CD4-positive, alpha-beta memory T cell (primary cell): ENCODE results near the gene PCBP3. TPM values are rescaled to one million over a fixed set of nuclear protein-coding genes. Genes with fewer than 3 reads are reported as not detected.
A peak's percentile ranks its signal among the peaks of the same experiment; 100 is the strongest.

Source experiments
- CTCF ChIA-PET: fragments of 350-600 bp; sonication (Branson Sonifier 250); formaldehyde crosslinking; loops from one replicate; lab custom pipeline; 2021; ENCODE audit warnings: inconsistent platforms; ENCODE audit not compliant: partially characterized antibody; lab: Charles Lee
- POLR2A ChIA-PET: fragments of 350-600 bp; sonication (Branson Sonifier 250); formaldehyde crosslinking; loops from one replicate; lab custom pipeline; 2021; ENCODE audit not compliant: partially characterized antibody; lab: Charles Lee
- DNase-seq, 5 donors: peaks; one replicate each; pipeline versions ENCODE4 v3.0.0 to v3.0.0-alpha.2; 2020 to 2022; ENCODE audit warnings: mixed read lengths in 1 of 5
- H3K27ac ChIP-seq: one replicate; pipeline ENCODE4 v1.7.0; 2013; ENCODE audit warnings: low read depth, low read length
- H3K27me3 ChIP-seq: 2 replicates; pipeline ENCODE4 v1.7.0; 2013; ENCODE audit warnings: mild to moderate bottlenecking, low read length, moderate library complexity; ENCODE audit not compliant: insufficient read depth
- H3K36me3 ChIP-seq: 2 replicates; pipeline ENCODE4 v1.7.0; 2013; ENCODE audit warnings: mild to moderate bottlenecking, low read length, moderate library complexity; ENCODE audit not compliant: insufficient read depth
- H3K4me1 ChIP-seq: 2 replicates; pipeline ENCODE4 v1.7.0; 2013; ENCODE audit warnings: mild to moderate bottlenecking, low read length, moderate library complexity; ENCODE audit not compliant: insufficient read depth
- H3K4me3 ChIP-seq, 2 donors: one replicate each; pipeline ENCODE4 v1.7.0; 2013; ENCODE audit warnings: low read length in 2 of 2, mild to moderate bottlenecking in 1 of 2
- H3K9me3 ChIP-seq, 2 donors: one replicate each; pipeline ENCODE4 v1.7.0; 2013; ENCODE audit warnings: low read length in 2 of 2, control low read depth in 1 of 2; ENCODE audit not compliant: control insufficient read depth in 1 of 2
- H3K27ac Mint-ChIP-seq, 7 donors: one replicate each; pipeline ENCODE4 v1.8.0; 2020 to 2021; ENCODE audit warnings: mixed read lengths in 7 of 7, mild to moderate bottlenecking in 6 of 7, inconsistent platforms in 3 of 7, moderate library complexity in 3 of 7
- H3K27me3 Mint-ChIP-seq, 2 donors: one replicate each; pipeline ENCODE4 v1.8.0; 2020 to 2021; ENCODE audit warnings: mixed read lengths in 2 of 2
- H3K36me3 Mint-ChIP-seq, 2 donors: one replicate each; pipeline ENCODE4 v1.8.0; 2020 to 2021; ENCODE audit warnings: mixed read lengths in 2 of 2, inconsistent platforms in 1 of 2, mild to moderate bottlenecking in 1 of 2
- H3K4me1 Mint-ChIP-seq, 4 donors: one replicate each; pipeline ENCODE4 v1.8.0; 2020 to 2021; ENCODE audit warnings: mixed read lengths in 4 of 4, mild to moderate bottlenecking in 1 of 4
- H3K4me3 Mint-ChIP-seq, 8 donors: one replicate each; pipeline ENCODE4 v1.8.0; 2020 to 2021; ENCODE audit warnings: mixed read lengths in 8 of 8, mild to moderate bottlenecking in 7 of 8, moderate library complexity in 6 of 8, inconsistent platforms in 3 of 8
- H3K9me3 Mint-ChIP-seq, 8 donors: one replicate each; pipeline ENCODE4 v1.8.0; 2020 to 2021; ENCODE audit warnings: mixed read lengths in 8 of 8, mild to moderate bottlenecking in 5 of 8, inconsistent platforms in 3 of 8, moderate library complexity in 1 of 8
- intact Hi-C: fragments of 100-400 bp; cut with micrococcal nuclease; formaldehyde crosslinking; loops from one replicate; pipeline ENCODE4 v1.15.1; 2023
- polyA plus RNA-seq, 2 donors: library from polyadenylated mRNA; unstranded; fragments of 300-500 nt; fragmentation: Illumina TruSeq; gene quantifications; one replicate each; pipeline ENCODE4 v1.2.3, GENCODE V29; 2021
- total RNA-seq, 2 experiments: library from RNA; stranded (reverse); gene quantifications; one replicate each; pipeline ENCODE4 v1.2.3, GENCODE V29; 2021

PCBP3 gene
- total and polyA plus RNA-seq, 4 experiments from 2014 or later: 0.36 to 1.6 (median 1.0) TPM

DNA sequence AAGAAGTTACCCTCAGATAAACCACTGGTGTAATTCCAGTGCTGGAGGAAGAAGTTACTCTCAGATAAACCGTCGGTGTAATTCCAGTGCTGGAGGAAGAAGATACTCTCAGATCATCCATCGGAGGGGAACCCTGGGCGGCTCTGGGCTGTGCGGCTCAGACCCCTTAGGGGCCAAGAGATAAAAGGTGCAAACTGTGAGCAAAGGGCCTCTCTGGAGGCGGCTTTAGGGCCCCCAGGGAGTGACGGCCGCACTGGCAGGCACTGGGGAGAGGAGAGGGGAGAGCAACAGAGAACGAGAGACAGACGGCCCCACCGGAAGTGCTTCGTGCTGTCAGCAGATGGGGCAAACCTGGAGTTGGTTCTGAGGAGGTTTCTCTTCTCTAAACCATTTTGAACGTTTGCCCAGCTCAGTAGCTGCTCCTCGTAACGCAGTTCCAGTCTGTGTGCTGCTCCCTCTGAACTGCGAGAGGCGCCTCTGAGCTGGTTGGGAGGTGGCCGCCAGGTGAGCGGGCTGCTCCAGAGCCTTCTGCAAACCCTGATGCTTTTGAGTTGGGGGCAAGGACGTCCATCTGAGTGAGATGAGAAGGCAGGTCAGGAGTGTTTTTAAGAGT, 275.4 kb downstream of the PCBP3 start:
- H3K4me3 ChIP-seq: no peak overlapping the region
- CTCF ChIA-PET: no interaction called here
- H3K27ac ChIP-seq: no peak overlapping the region
- H3K27me3 Mint-ChIP-seq: no peaks in the 10 kb centered on the region
- no peak overlapping the region for H3K4me3 Mint-ChIP-seq
- POLR2A ChIA-PET: no interaction called here
- no peaks in the 10 kb centered on the region for H3K27me3 ChIP-seq
- no peaks in the 10 kb centered on the region for H3K36me3 ChIP-seq
- peaks cover 25% of the 10 kb centered on the region for H3K4me1 ChIP-seq
- DNase-seq: no peak
- H3K27ac Mint-ChIP-seq: no peak overlapping the region
- H3K9me3 Mint-ChIP-seq: no peaks in the 10 kb centered on the region
- H3K36me3 Mint-ChIP-seq: no peaks in the 10 kb centered on the region
- intact Hi-C loops: no loop called here
- H3K4me1 Mint-ChIP-seq: peaks cover 9 to 36% (median 24%) of the 10 kb centered on the region in 4 donors
- H3K9me3 ChIP-seq: no peaks in the 10 kb centered on the region

GRCh38 chr21:45919593-45919992, 276.1 kb downstream of the PCBP3 start:
- Mint-ChIP-seq H3K4me1 (peaks cover 9 to 34% (median 23%) of the 10 kb centered on the region in 4 donors), H3K9me3 (no peaks in the 10 kb centered on the region), H3K36me3 (no peaks in the 10 kb centered on the region), H3K4me3 (no peak overlapping the region), H3K27me3 (no peaks in the 10 kb centered on the region), H3K27ac (peak overlapping the region in 1 of 7 donors; percentile 64)
- H3K4me1 ChIP-seq: peaks cover 25% of the 10 kb centered on the region
- no peak for DNase-seq
- H3K36me3 ChIP-seq: no peaks in the 10 kb centered on the region
- ChIA-PET POLR2A (no interaction called here), CTCF (no interaction called here)
- intact Hi-C loops: no loop called here
- H3K27me3 ChIP-seq: no peaks in the 10 kb centered on the region
- H3K9me3 ChIP-seq: no peaks in the 10 kb centered on the region
- H3K27ac ChIP-seq: no peak overlapping the region
- H3K4me3 ChIP-seq: no peak overlapping the region

- Histone ChIP-seq H3K36me3 (no peaks in the 10 kb centered on the region), H3K27me3 (no peaks in the 10 kb centered on the region), H3K4me3 (no peak overlapping the region), H3K27ac (no peak overlapping the region), H3K9me3 (no peaks in the 10 kb centered on the region), H3K4me1 (peaks cover 15% of the 10 kb centered on the region)
- no peaks in the 10 kb centered on the region for H3K36me3 Mint-ChIP-seq
- no peak overlapping the region for H3K4me3 Mint-ChIP-seq
- ChIA-PET POLR2A (no interaction called here), CTCF (interaction anchor here (1.2 to 2.5 kb wide), 2 partner anchors 32 to 40 kb away, joined by 6 to 14 read pairs; no protein-coding TSS in a partner anchor)
- no peak for DNase-seq
- no peaks in the 10 kb centered on the region for H3K9me3 Mint-ChIP-seq
- intact Hi-C loops: loop anchor here (10.0 kb wide), 1 partner anchor 446 kb away; no protein-coding TSS in a partner anchor
- peaks cover 7 to 26% (median 13%) of the 10 kb centered on the region in 4 donors for H3K4me1 Mint-ChIP-seq
- no peak overlapping the region for H3K27ac Mint-ChIP-seq
- H3K27me3 Mint-ChIP-seq: no peaks in the 10 kb centered on the region
These were observed 277.5 kb downstream of the PCBP3 start for GRCh38 chr21:45920824-45921600.

DNA sequence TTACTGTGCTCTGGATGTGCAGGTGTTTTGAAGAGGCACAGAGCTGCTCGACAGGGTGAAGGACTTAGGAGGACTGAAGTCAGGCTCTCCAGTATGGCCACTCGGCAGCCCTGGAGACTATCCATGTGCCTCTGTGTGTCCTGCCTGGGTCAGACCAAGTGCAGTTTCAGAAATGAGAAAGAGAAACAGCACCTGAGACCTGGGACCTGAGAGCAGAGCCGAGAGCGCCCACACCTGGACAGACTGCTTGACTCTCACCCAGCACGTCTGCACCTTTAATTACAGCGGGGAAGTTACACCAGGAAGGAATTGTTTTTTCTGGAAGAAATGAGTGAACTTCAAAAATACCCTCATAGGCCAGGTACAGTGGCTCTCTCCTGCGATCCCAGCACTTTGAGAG, 278.4 kb downstream of the PCBP3 start:
- Mint-ChIP-seq H3K27me3 (no peaks in the 10 kb centered on the region), H3K4me3 (no peak overlapping the region), H3K27ac (no peak overlapping the region), H3K4me1 (peaks cover 6 to 26% (median 12%) of the 10 kb centered on the region in 4 donors), H3K9me3 (peaks cover 0 to 2% (median 0%) of the 10 kb centered on the region in 8 donors), H3K36me3 (no peaks in the 10 kb centered on the region)
- Histone ChIP-seq H3K27ac (no peak overlapping the region), H3K27me3 (no peaks in the 10 kb centered on the region), H3K4me3 (no peak overlapping the region), H3K36me3 (no peaks in the 10 kb centered on the region), H3K9me3 (no peaks in the 10 kb centered on the region), H3K4me1 (peaks cover 9% of the 10 kb centered on the region)
- DNase-seq: no peak
- intact Hi-C loops: loop anchor here (10.0 kb wide), 1 partner anchor 447 kb away; no protein-coding TSS in a partner anchor
- ChIA-PET POLR2A (no interaction called here), CTCF (interaction anchor here (1.2 to 2.5 kb wide), 6 partner anchors 15 to 75 kb away, joined by 3 to 14 read pairs (median 5); no protein-coding TSS in a partner anchor)

- Mint-ChIP-seq H3K4me1 (peaks cover 5 to 19% (median 9%) of the 10 kb centered on the region in 4 donors), H3K4me3 (no peak overlapping the region), H3K9me3 (peaks cover 0 to 2% (median 0%) of the 10 kb centered on the region in 8 donors), H3K27me3 (no peaks in the 10 kb centered on the region), H3K36me3 (no peaks in the 10 kb centered on the region), H3K27ac (no peak overlapping the region)
- Histone ChIP-seq H3K4me3 (no peak overlapping the region), H3K27ac (no peak overlapping the region), H3K27me3 (no peaks in the 10 kb centered on the region), H3K36me3 (no peaks in the 10 kb centered on the region), H3K9me3 (no peaks in the 10 kb centered on the region), H3K4me1 (peaks cover 9% of the 10 kb centered on the region)
- POLR2A ChIA-PET: no interaction called here
- intact Hi-C loops: loop anchor here (1.0 to 10.0 kb wide), 2 partner anchors 42 to 448 kb away; no protein-coding TSS in a partner anchor
- DNase-seq: no peak
- CTCF ChIA-PET: interaction anchor here (1.0 to 2.5 kb wide), 9 partner anchors 9 to 444 kb away, joined by 3 to 14 read pairs (median 3); no protein-coding TSS in a partner anchor
These were observed 279.1 kb downstream of the PCBP3 start for GRCh38 chr21:45922648-45923047.

DNA sequence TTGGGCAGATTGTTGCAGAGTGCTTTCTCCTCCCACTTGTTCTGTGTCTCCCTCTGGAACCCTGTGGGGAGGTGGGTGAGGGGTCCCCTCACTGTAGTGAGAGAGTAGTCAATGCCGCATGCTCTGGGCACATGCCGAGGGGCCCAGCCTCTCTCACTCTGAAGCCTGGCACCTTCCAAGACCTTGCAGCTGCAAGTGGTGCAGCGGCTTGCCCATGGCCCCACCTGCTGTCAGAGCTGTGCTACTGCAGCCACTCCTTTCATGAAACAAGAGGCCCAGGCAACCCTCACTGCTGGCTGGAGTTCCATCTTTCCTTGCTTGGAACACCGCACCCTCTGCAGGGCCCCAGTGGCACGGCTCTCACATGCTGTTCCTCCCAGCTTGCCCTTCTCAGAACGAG, 279.6 kb downstream of the PCBP3 start:
- Mint-ChIP-seq H3K36me3 (no peaks in the 10 kb centered on the region), H3K9me3 (peaks cover 0 to 2% (median 0%) of the 10 kb centered on the region in 8 donors), H3K4me1 (peaks cover 5 to 17% (median 8%) of the 10 kb centered on the region in 4 donors), H3K27me3 (no peaks in the 10 kb centered on the region), H3K4me3 (peak overlapping the region in 1 of 8 donors; percentile 61), H3K27ac (peak overlapping the region in 1 of 7 donors; percentile 37)
- Histone ChIP-seq H3K27me3 (no peaks in the 10 kb centered on the region), H3K9me3 (no peaks in the 10 kb centered on the region), H3K36me3 (no peaks in the 10 kb centered on the region), H3K27ac (no peak overlapping the region), H3K4me1 (peaks cover 9% of the 10 kb centered on the region), H3K4me3 (no peak overlapping the region)
- CTCF ChIA-PET: interaction anchor here (1.0 to 2.5 kb wide), 9 partner anchors 9 to 445 kb away, joined by 3 to 14 read pairs (median 3); no protein-coding TSS in a partner anchor
- intact Hi-C loops: loop anchor here (1.0 to 10.0 kb wide), 2 partner anchors 43 to 448 kb away; no protein-coding TSS in a partner anchor
- POLR2A ChIA-PET: no interaction called here
- DNase-seq: peak; percentile 59 to 72 (median 67)

- H3K36me3 Mint-ChIP-seq: no peaks in the 10 kb centered on the region
- POLR2A ChIA-PET: interaction anchor here (0.6 kb wide), 1 partner anchor 809 kb away, joined by 3 read pairs; no protein-coding TSS in a partner anchor
- no peak overlapping the region for H3K4me3 ChIP-seq
- DNase-seq: no peak
- H3K27ac Mint-ChIP-seq: peak overlapping the region in 2 of 7 donors; percentile 2 to 68
- H3K4me1 ChIP-seq: peaks cover 9% of the 10 kb centered on the region
- no peak overlapping the region for H3K27ac ChIP-seq
- no peaks in the 10 kb centered on the region for H3K36me3 ChIP-seq
- intact Hi-C loops: loop anchor here (10.0 kb wide), 1 partner anchor 451 kb away; no protein-coding TSS in a partner anchor
- CTCF ChIA-PET: interaction anchor here (1.6 kb wide), 1 partner anchor 46 kb away, joined by 8 read pairs; no protein-coding TSS in a partner anchor
- no peaks in the 10 kb centered on the region for H3K27me3 Mint-ChIP-seq
- H3K9me3 Mint-ChIP-seq: peaks cover 0 to 2% (median 0%) of the 10 kb centered on the region in 8 donors
- H3K9me3 ChIP-seq: no peaks in the 10 kb centered on the region
- no peaks in the 10 kb centered on the region for H3K27me3 ChIP-seq
- no peak overlapping the region for H3K4me3 Mint-ChIP-seq
- H3K4me1 Mint-ChIP-seq: peaks cover 5 to 17% (median 8%) of the 10 kb centered on the region in 4 donors
These were observed 282.8 kb downstream of the PCBP3 start for GRCh38 chr21:45926281-45926680.
